Nephron progenitor cell (in vitro differentiated cells): ENCODE results near the gene HDAC9.

Experiments
- DNase-seq: peaks from one replicate; pipeline ENCODE4 v3.0.0; 2021
- H3K27ac Mint-ChIP-seq: 2 replicates; pipeline ENCODE4 v1.8.0; 2021; ENCODE audit warnings: mild to moderate bottlenecking, moderate library complexity, mixed read lengths
- H3K27me3 Mint-ChIP-seq: 2 replicates; pipeline ENCODE4 v1.8.0; 2021; ENCODE audit warnings: mild to moderate bottlenecking, low read depth, mixed read lengths; ENCODE audit not compliant: poor library complexity
- H3K36me3 Mint-ChIP-seq: 2 replicates; pipeline ENCODE4 v1.8.0; 2021; ENCODE audit warnings: low read depth, mixed read lengths
- H3K4me1 Mint-ChIP-seq: 2 replicates; pipeline ENCODE4 v1.8.0; 2021; ENCODE audit warnings: mixed read lengths
- H3K4me3 Mint-ChIP-seq: 2 replicates; pipeline ENCODE4 v1.8.0; 2021; ENCODE audit warnings: mild to moderate bottlenecking, moderate library complexity, mixed read lengths
- H3K9me3 Mint-ChIP-seq: 2 replicates; pipeline ENCODE4 v1.8.0; 2021; ENCODE audit warnings: mild to moderate bottlenecking, moderate library complexity, mixed read lengths
- TF ChIP-seq, protein P1 (sequence below): fragments of 200-600 bp; sonication (generic); IDR thresholded peaks from 2 replicates; pipeline ENCODE4 v1.5.0; 2021; ENCODE audit warnings: antibody characterized with exemption

HDAC9 gene

DNA sequence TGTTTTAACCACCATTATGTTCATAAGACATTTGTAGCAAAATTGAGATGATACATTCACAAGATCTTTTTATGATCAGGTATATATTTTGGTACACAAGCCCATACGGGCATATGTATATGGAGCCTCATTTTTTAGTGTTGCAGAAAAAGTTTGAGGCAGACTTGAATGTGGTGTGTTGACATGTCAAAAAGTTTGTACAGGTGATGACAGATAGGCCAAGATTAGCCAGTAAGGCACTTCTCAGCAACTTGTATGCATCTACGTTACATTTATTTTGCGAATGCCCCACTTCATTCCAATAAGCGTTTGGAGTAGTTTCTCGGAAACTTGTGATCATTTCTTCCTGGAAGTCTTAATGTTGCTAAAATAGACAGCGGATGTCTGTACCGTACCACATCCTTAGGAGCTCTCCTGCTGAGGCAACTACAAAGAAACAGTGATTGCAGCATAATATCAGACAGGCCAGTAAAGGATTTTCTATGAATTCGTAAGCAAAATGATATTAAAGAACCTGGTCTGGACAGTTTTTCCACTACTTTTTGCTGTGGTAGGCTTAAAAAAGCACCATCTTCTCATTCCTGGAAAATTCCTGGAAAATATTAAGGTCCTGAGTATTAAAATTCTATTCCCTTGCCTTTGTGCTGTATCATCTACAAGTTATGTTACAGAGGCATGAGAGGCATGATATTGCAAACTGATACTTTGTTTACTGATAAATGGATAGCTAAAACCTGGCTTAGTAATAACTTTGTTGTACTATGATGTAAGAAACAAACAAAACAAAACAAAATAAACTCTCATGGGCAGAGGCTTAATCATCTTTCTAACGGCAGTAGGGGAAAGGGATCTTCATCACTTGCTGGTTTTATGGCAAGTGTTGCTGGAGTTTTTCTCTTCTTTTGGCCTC lies 153.6 kb downstream of the HDAC9 start:
- Mint-ChIP-seq H3K4me1 (peaks cover 6% of the 10 kb centered on the region), H3K4me3 (no peak overlapping the region), H3K27ac (no peak overlapping the region), H3K27me3 (peaks cover 4% of the 10 kb centered on the region), H3K36me3 (no peaks in the 10 kb centered on the region), H3K9me3 (no peaks in the 10 kb centered on the region)
- TF ChIP-seq, protein P1, sequence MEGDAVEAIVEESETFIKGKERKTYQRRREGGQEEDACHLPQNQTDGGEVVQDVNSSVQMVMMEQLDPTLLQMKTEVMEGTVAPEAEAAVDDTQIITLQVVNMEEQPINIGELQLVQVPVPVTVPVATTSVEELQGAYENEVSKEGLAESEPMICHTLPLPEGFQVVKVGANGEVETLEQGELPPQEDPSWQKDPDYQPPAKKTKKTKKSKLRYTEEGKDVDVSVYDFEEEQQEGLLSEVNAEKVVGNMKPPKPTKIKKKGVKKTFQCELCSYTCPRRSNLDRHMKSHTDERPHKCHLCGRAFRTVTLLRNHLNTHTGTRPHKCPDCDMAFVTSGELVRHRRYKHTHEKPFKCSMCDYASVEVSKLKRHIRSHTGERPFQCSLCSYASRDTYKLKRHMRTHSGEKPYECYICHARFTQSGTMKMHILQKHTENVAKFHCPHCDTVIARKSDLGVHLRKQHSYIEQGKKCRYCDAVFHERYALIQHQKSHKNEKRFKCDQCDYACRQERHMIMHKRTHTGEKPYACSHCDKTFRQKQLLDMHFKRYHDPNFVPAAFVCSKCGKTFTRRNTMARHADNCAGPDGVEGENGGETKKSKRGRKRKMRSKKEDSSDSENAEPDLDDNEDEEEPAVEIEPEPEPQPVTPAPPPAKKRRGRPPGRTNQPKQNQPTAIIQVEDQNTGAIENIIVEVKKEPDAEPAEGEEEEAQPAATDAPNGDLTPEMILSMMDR: no peak
- DNase-seq: no peak

DNA sequence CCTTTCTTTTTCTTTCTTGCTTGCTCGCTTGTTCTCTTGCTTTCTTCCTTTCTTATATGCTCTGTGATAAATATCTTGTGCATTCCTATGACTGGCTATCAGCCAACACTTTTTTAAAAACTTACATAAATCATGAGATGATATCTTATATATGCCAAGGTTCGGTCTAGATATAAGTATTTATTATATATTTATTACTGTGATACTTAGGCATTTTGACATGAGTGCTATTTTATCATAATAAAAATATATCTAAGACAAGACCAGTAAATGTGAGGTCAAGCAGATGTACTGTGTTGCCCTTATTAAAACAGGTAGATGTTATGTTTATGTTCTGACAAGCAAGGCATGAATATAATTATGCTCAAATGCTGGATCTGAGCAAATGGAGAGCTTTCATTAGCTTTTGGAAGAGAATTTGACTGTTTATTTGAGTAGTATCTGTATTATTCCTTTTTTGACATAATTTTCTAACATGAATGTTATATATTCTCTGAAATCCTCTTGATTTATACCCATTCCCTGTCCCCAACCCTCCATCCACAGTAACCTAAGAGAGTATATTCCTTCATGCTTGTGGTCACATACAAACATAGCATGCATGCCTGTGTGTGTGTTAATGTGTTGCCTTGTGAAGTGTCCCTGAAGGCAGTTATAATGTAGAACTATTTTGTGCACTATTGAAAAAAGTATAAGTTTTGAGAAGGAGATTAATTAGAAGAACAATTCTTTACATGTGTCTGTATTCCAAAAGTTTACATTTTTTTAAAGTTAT lies 158.0 kb downstream of the HDAC9 start:
- Mint-ChIP-seq H3K4me1 (peaks cover 9% of the 10 kb centered on the region), H3K36me3 (no peaks in the 10 kb centered on the region)

DNA sequence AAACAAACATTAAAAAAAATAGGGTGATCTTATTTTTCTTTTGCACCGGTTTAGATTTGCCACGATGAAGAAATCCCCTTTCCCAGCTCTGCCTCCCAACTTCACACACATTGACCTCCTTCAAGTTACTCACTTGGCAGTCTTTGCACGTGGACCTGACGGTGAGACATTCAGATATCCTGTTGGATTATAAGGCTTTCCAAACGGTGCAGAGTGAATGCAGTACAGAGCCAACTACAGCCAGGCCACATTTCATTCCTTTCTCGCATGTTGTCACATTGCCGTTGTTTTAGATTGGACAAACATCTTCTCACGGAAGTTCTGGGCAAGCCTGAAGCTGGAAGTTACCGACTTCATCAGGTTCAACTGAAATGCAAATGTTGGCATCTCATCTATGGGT lies 159.2 kb downstream of the HDAC9 start:
- DNase-seq: no peak
- TF ChIP-seq, protein P1: no peak
- Mint-ChIP-seq H3K4me1 (peaks cover 9% of the 10 kb centered on the region), H3K27me3 (peaks cover under 1% of the 10 kb centered on the region), H3K9me3 (no peaks in the 10 kb centered on the region), H3K36me3 (no peaks in the 10 kb centered on the region), H3K27ac (peak overlapping the region; percentile 57), H3K4me3 (no peak overlapping the region)

More for the DNA sequence above, 158.0 kb downstream of the HDAC9 start:
- no peak overlapping the region for H3K4me3 Mint-ChIP-seq
- H3K9me3 Mint-ChIP-seq: no peaks in the 10 kb centered on the region
- H3K27ac Mint-ChIP-seq: no peak overlapping the region
- DNase-seq: no peak
- peaks cover 4% of the 10 kb centered on the region for H3K27me3 Mint-ChIP-seq
- TF ChIP-seq, protein P1: no peak

DNA sequence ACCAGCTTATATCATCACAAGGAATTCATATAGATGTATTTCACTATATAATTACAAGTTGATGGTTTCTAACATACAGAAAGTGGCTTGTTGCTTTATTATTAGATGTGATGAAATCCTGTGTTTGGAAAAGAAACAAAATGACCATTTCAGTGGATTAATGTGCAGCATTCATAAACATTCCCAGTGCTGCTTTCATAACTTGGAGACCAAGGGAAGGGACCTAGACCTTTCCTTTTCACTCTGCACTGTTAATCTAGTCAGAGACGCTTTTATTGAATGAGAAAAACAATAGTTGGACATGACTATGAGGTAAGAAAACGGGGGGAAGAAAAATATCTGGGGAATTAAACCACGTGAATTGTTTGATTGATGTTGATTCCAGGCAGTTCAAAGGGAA lies 160.0 kb downstream of the HDAC9 start:
- Mint-ChIP-seq H3K27me3 (no peaks in the 10 kb centered on the region), H3K4me1 (peaks cover 9% of the 10 kb centered on the region), H3K27ac (no peak overlapping the region), H3K4me3 (no peak overlapping the region), H3K36me3 (no peaks in the 10 kb centered on the region), H3K9me3 (no peaks in the 10 kb centered on the region)
- TF ChIP-seq, protein P1: no peak
- DNase-seq: no peak

DNA sequence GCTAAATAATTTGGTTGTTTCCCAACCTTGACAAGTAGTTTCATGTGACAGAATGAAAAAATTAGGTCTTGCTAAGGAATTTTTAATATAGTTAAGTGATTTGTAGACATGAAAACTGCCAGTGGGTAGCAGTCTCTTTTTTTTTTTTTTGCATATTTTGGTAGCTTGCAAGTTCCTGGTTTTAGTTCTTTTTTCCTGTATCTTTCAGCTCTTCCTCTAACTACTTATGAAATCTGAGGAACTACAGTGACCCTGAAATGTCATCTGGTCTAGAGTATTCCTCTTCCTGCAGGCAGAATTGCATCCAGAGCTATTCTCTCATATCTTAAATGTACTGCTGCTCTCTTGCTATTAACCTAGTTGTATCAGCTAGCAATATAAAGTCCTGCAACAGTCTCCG lies 160.4 kb downstream of the HDAC9 start:
- H3K36me3 Mint-ChIP-seq: no peaks in the 10 kb centered on the region
- peak overlapping the region; percentile 43 for H3K27ac Mint-ChIP-seq
- no peak overlapping the region for H3K4me3 Mint-ChIP-seq
- peaks cover 9% of the 10 kb centered on the region for H3K4me1 Mint-ChIP-seq
- DNase-seq: no peak
- H3K9me3 Mint-ChIP-seq: no peaks in the 10 kb centered on the region
- TF ChIP-seq, protein P1: no peak
- no peaks in the 10 kb centered on the region for H3K27me3 Mint-ChIP-seq
